NCI-H2227 treated with DMSO at 0.1 percent for 48 hours (cell line): ENCODE data around the gene PLCD3.

ENCODE experiments used
- DNase-seq: peaks from one replicate; lab custom pipeline; 2025; lab: John Stamatoyannopoulos, UW

PLCD3 gene

DNA sequence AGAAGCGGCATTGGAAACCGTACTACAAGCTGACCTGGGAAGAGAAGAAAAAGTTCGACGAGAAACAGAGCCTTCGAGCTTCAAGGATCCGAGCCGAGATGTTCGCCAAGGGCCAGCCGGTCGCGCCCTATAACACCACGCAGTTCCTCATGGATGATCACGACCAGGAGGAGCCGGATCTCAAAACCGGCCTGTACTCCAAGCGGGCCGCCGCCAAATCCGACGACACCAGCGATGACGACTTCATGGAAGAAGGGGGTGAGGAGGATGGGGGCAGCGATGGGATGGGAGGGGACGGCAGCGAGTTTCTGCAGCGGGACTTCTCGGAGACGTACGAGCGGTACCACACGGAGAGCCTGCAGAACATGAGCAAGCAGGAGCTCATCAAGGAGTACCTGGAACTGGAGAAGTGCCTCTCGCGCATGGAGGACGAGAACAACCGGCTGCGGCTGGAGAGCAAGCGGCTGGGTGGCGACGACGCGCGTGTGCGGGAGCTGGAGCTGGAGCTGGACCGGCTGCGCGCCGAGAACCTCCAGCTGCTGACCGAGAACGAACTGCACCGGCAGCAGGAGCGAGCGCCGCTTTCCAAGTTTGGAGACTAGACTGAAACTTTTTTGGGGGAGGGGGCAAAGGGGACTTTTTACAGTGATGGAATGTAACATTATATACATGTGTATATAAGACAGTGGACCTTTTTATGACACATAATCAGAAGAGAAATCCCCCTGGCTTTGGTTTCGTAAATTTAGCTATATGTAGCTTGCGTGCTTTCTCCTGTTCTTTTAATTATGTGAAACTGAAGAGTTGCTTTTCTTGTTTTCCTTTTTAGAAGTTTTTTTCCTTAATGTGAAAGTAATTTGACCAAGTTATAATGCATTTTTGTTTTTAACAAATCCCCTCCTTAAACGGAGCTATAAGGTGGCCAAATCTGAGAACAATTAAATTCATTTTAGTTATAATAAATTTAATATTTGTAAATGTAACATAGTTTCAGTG is 17.7 kb upstream of the PLCD3 start:
- DNase-seq, result peak; percentile 34

DNA sequence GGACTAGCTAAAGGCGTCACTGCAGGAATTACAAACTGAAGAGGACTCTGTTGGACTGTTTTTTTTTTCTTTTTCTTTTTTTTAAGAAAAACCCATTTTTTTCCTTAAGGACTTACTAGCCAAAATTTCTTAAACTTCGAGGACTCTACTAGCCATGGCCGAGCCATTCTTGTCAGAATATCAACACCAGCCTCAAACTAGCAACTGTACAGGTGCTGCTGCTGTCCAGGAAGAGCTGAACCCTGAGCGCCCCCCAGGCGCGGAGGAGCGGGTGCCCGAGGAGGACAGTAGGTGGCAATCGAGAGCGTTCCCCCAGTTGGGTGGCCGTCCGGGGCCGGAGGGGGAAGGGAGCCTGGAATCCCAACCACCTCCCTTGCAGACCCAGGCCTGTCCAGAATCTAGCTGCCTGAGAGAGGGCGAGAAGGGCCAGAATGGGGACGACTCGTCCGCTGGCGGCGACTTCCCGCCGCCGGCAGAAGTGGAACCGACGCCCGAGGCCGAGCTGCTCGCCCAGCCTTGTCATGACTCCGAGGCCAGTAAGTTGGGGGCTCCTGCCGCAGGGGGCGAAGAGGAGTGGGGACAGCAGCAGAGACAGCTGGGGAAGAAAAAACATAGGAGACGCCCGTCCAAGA is 16.8 kb upstream of the PLCD3 start:
- DNase-seq, result peak; percentile 77

DNA sequence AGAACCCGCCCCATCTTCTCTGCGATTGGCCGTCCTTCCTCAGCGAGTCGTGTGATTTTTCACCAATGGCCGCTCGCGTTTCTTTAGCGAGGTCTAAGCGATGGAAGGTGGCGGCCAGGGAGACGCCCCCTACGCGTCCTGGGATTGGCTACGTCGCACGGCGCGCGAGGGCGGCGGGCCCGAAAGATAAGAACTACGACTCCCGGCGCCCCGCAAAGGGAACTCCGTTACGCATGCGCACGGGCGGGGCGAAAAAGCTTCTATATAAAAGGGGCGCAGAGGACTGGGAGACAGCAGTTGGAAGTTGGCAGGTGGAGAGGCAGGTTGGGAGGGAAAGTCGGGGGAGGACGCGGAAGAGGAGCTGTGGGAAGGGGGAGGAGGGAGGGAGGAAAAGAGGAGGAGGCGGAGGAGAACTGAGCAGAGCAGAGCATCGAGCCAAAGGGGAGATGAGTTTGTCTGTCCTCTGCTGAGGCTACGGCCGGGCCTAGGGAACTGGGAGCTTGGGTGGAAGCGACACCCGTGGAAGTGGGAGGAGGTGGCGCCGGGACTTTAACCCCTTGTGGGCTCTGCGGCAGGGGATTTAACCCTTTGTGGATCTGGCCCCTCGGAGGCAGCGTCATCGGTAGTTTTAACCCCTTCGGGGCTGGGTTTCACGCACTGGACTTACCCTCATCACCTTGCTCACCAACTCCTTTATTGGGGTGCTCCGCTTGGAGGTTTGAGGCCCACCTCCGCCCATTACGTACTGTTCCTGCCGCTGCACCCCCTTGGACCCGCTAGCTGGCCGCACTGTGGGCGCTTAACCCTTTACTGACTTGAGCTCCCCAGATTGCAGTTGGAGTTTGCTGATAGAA is 16.1 kb upstream of the PLCD3 start, which contains the start of gene HEXIM1:
HEXIM1 (plus strand) TSS at position 293 of the 854 bp plus-strand sequence. CDS start 716 bp downstream, outside the sequence.
- DNase-seq, result peak; percentile 99

DNA sequence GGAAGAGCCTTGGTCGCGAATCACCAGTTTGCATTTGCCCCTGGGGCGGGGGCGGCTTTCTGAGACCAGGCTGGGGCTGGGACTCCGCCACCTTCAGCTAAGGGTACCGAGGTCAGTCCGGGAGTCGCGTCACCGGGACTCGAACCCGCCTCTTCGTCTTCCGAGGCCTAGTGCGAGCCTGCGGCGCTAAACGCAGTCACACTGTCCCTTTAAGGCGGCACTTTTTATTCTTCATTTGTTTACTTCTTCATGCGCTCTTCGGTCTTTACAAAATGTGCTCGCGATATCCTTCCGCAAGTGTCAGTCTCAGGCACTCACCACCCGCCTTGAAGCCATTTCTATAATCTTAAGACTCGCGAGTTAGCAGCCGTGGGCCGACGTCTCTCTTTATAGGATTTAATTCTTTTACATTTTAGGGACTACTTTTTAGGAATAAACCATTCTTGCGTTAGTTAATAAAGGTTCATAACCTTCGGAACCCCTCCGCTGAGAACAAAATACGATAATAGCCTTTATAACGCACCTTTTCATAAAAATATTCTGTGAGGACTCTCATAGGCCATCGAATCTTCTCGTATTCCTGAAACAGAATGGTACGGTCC is 15.4 kb upstream of the PLCD3 start:
- peak; percentile 97 for DNase-seq

GRCh38 chr17:45146890-45147580 is 14.7 kb upstream of the PLCD3 start:
- peak; percentile 93 for DNase-seq

DNA sequence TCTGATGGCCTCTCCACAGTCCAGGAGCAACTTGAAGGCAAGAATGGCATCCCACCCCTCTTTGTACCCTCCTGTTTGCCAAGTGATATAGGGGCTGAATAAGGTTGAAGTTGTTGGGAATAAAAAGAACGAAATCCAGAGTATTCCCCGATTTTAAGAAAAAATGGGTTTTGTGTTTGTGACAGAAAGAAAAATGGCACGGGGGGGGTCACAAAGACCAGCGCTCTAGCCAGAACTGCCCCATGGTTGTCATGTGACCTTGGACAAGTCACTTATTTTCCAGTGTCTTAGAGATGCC is 14.2 kb upstream of the PLCD3 start:
- no peak for DNase-seq

GRCh38 chr17:45146166-45146565 is 13.9 kb upstream of the PLCD3 start:
- no peak for DNase-seq

GRCh38 chr17:45145035-45145389 is 12.7 kb upstream of the PLCD3 start:
- DNase-seq, result no peak

GRCh38 chr17:45144199-45145034 is 12.1 kb upstream of the PLCD3 start:
- DNase-seq, result no peak

- no peak for DNase-seq
Observed at GRCh38 chr17:45143767-45144198, 11.5 kb upstream of the PLCD3 start.

- no peak for DNase-seq
Observed at GRCh38 chr17:45143094-45143670, 10.9 kb upstream of the PLCD3 start.

DNA sequence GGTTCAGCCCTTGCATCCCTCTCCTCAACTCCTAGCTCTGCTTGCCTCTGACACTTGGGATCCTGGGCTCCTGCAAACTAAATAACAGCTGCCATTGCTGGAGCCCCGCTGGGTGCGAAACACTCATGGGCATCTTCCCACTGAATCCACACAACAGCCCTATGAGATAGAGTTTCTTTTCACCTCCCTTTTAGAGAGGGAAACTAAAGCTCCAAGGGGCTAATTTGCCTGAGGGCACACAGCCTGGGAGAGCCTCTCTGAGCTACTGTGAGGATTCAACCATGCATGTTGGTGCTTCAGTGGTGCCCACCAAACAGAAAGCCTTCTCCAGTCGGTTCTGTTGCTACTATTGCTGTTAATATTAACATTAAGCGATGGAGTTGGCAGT is 7.2 kb upstream of the PLCD3 start:
- DNase-seq, result no peak

DNA sequence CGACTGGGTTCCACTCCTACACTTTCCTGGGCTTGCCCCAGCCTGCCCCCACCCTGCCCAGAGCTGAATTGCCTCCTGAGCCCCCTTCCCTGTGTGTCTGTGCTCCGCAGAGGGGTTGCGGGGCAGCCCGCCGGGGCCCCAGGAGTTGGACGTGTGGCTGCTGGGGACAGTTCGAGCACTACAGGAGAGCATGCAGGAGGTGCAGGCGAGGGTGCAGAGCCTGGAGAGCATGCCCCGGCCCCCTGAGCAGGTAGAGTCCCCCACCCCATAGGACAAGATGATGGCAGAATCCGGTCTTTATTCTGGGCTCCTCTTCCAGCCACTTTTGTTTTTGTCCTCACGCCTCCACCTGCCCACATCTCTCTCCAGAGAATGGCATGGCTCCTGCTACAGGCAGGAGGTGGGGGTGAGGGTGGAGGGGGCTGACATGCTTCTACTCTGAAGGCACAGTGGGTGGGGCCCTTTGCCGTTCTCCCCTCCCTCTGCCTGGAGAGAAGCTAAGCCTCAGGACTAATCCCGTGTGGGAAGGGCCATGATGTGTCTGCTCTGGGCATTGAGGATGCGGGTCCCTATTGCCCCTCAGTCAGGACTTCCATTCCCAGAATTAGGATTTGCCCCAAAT is 6.7 kb upstream of the PLCD3 start:
- DNase-seq, result no peak

- DNase-seq, result no peak
Observed at GRCh38 chr17:45137561-45138305, 5.4 kb upstream of the PLCD3 start.

GRCh38 chr17:45136846-45137560 is 4.7 kb upstream of the PLCD3 start:
- no peak for DNase-seq

GRCh38 chr17:45135978-45136791 is 3.9 kb upstream of the PLCD3 start:
- no peak for DNase-seq
